H1 (cell line): ENCODE results near the gene MMAB. TPM values are rescaled to one million over a fixed set of nuclear protein-coding genes. Genes with fewer than 3 reads are reported as not detected.
"Not testable (repeated sequence)": the region's sequence is repeated elsewhere in the genome, so short reads cannot be mapped to it uniquely, and the experiment has no call there.

Experiments
- CTCF ChIA-PET: fragments of 300-600 bp; sonication (Branson Sonifier 250); formaldehyde crosslinking; loops from one replicate; lab custom pipeline; 2021; ENCODE audit not compliant: partially characterized antibody; lab: Charles Lee
- POLR2A ChIA-PET: fragments of 300-600 bp; sonication (Branson Sonifier 250); formaldehyde crosslinking; loops from one replicate; lab custom pipeline; 2021; ENCODE audit warnings: inconsistent platforms; ENCODE audit not compliant: partially characterized antibody; lab: Charles Lee
- DNase-seq, 2 experiments: peaks; one replicate each; pipeline versions ENCODE4 v3.0.0 to v3.0.0-alpha.2; 2010 to 2022; ENCODE audit warnings: low spot score in 2 of 2, low read depth in 1 of 2, mixed read lengths in 1 of 2
- FAIRE-seq: peaks from 2 replicates; lab custom pipeline; 2011; peaks lifted over from hg19 to GRCh38; lab: Jason Lieb, UNC
- H2AFZ ChIP-seq: 2 replicates; pipeline ENCODE4 v1.8.1; 2012; ENCODE audit warnings: low read length, inconsistent platforms
- H2AK5ac ChIP-seq: 2 replicates; pipeline ENCODE4 v1.6.1; 2013; ENCODE audit warnings: low read depth, low read length
- H2BK120ac ChIP-seq: replicated peaks from 2 replicates; pipeline ENCODE3; 2013; ENCODE audit warnings: low read depth, low read length, inconsistent platforms
- H2BK12ac ChIP-seq: 2 replicates; pipeline ENCODE4 v1.6.1; 2013; ENCODE audit warnings: low read depth, low read length
- H2BK15ac ChIP-seq: 2 replicates; pipeline ENCODE4 v1.6.1; 2013; ENCODE audit warnings: low read length
- H2BK20ac ChIP-seq: 2 replicates; pipeline ENCODE4 v1.6.1; 2013; ENCODE audit warnings: low read length
- H2BK5ac ChIP-seq: 2 replicates; pipeline ENCODE4 v1.6.1; 2013; ENCODE audit warnings: low read depth, low read length
- H3K14ac ChIP-seq: 2 replicates; pipeline ENCODE4 v1.6.1; 2013; ENCODE audit warnings: inconsistent platforms; ENCODE audit not compliant: insufficient read length
- H3K18ac ChIP-seq: 2 replicates; pipeline ENCODE4 v1.6.1; 2013; ENCODE audit warnings: low read length; ENCODE audit errors: extremely low read depth
- H3K23ac ChIP-seq: 2 replicates; pipeline ENCODE4 v1.6.1; 2013; ENCODE audit warnings: inconsistent platforms; ENCODE audit not compliant: insufficient read length
- H3K23me2 ChIP-seq: 2 replicates; pipeline ENCODE4 v1.6.1; 2013; ENCODE audit warnings: low read depth, low read length
- H3K27ac ChIP-seq: 2 replicates; pipeline ENCODE4 v1.6.1; 2011; ENCODE audit warnings: low read depth, low read length, inconsistent platforms
- H3K27me3 ChIP-seq, 4 experiments: replicated peaks in 1 of 4; 1 replicate in 1 of 4; 2 replicates in 3 of 4; pipeline versions ENCODE4 v1.6.1 to v1.8.1; 2011 to 2013; ENCODE audit warnings: low read length in 3 of 4, mild to moderate bottlenecking in 3 of 4, inconsistent platforms in 2 of 4, mixed read lengths in 2 of 4, moderate library complexity in 1 of 4; ENCODE audit not compliant: control insufficient read depth in 3 of 4, insufficient read depth in 3 of 4; ENCODE audit errors: extremely low read depth in 1 of 4
- H3K36me3 ChIP-seq, 4 experiments: 2 replicates each; pipeline versions ENCODE4 v1.6.1 to v1.8.1; 2011 to 2013; ENCODE audit warnings: mild to moderate bottlenecking in 4 of 4, low read length in 3 of 4, moderate library complexity in 2 of 4, control low read depth in 1 of 4, inconsistent platforms in 1 of 4; ENCODE audit not compliant: insufficient read depth in 4 of 4, control insufficient read depth in 2 of 4
- H3K4ac ChIP-seq: replicated peaks from 2 replicates; pipeline ENCODE3; 2013; ENCODE audit warnings: low read length, low read depth, mixed read lengths, inconsistent platforms; ENCODE audit not compliant: insufficient read length
- H3K4me1 ChIP-seq, 4 experiments: replicated peaks in 1 of 4; 1 replicate in 1 of 4; 2 replicates in 3 of 4; pipeline versions ENCODE4 v1.6.1 to v1.8.1; 2011 to 2013; ENCODE audit warnings: low read length in 3 of 4, inconsistent platforms in 2 of 4, mixed read lengths in 1 of 4; ENCODE audit not compliant: insufficient read depth in 4 of 4, control insufficient read depth in 3 of 4
- H3K4me2 ChIP-seq, 2 experiments: 2 replicates each; pipeline versions ENCODE4 v1.6.1 to v1.8.1; 2011 to 2013; ENCODE audit warnings: low read depth in 2 of 2, low read length in 2 of 2, control low read depth in 1 of 2, inconsistent platforms in 1 of 2, mild to moderate bottlenecking in 1 of 2; ENCODE audit not compliant: insufficient read depth in 1 of 2
- H3K4me3 ChIP-seq, 4 experiments: fragments of 200-600, 300-600 bp in 1 of 4; sonication (generic), shearing (Covaris generic), sonication (Bioruptor Twin) in 1 of 4; 2 replicates each; pipeline versions ENCODE4 v1.5.1 to v1.8.1; 2011 to 2016; ENCODE audit warnings: low read length in 4 of 4, low read depth in 3 of 4, control low read depth in 2 of 4, inconsistent platforms in 2 of 4, mild to moderate bottlenecking in 2 of 4, mixed read lengths in 1 of 4, moderate library complexity in 1 of 4; ENCODE audit not compliant: insufficient read depth in 2 of 4; ENCODE audit errors: extremely low read depth in 1 of 4
- H3K56ac ChIP-seq: replicated peaks from 2 replicates; pipeline ENCODE3; 2013; ENCODE audit warnings: low read depth, mild to moderate bottlenecking, mixed read lengths, low read length, inconsistent platforms; ENCODE audit not compliant: insufficient read length
- H3K79me1 ChIP-seq: 2 replicates; pipeline ENCODE4 v1.6.1; 2013; ENCODE audit warnings: low read depth, low read length, control low read depth
- H3K79me2 ChIP-seq, 2 experiments: 2 replicates each; pipeline versions ENCODE4 v1.6.1 to v1.8.1; 2012 to 2013; ENCODE audit warnings: low read length in 2 of 2, mild to moderate bottlenecking in 2 of 2, inconsistent platforms in 1 of 2; ENCODE audit not compliant: insufficient read depth in 2 of 2, control insufficient read depth in 1 of 2
- H3K9ac ChIP-seq, 4 experiments: replicated peaks in 1 of 4; 1 replicate in 1 of 4; 2 replicates in 3 of 4; pipeline versions ENCODE4 v1.6.1 to v1.8.1; 2011 to 2013; ENCODE audit warnings: low read depth in 3 of 4, low read length in 3 of 4, control low read depth in 2 of 4, mild to moderate bottlenecking in 2 of 4, moderate library complexity in 2 of 4, inconsistent platforms in 1 of 4; ENCODE audit errors: extremely low read depth in 1 of 4
- H3K9me3 ChIP-seq, 2 experiments: 2 replicates each; pipeline versions ENCODE4 v1.6.1 to v1.8.1; 2012 to 2013; ENCODE audit warnings: mild to moderate bottlenecking in 2 of 2, moderate library complexity in 2 of 2, control low read depth in 1 of 2, inconsistent platforms in 1 of 2, low read depth in 1 of 2, low read length in 1 of 2, mixed read lengths in 1 of 2; ENCODE audit not compliant: insufficient read depth in 2 of 2
- H4K20me1 ChIP-seq, 2 experiments: replicated peaks in 1 of 2; 2 replicates each; pipeline versions ENCODE3 to v1.8.1; 2011 to 2013; ENCODE audit warnings: inconsistent platforms in 2 of 2, low read length in 2 of 2, mild to moderate bottlenecking in 1 of 2; ENCODE audit not compliant: insufficient read depth in 2 of 2, control insufficient read depth in 1 of 2
- H4K5ac ChIP-seq: 2 replicates; pipeline ENCODE4 v1.6.1; 2013; ENCODE audit warnings: low read length, low read depth, mixed read lengths, inconsistent platforms; ENCODE audit not compliant: insufficient read length
- H4K8ac ChIP-seq: 2 replicates; pipeline ENCODE4 v1.8.0; 2013; ENCODE audit warnings: mild to moderate bottlenecking, moderate library complexity, low read length, inconsistent platforms; ENCODE audit not compliant: insufficient read depth; ENCODE audit errors: extremely low read depth
- H4K91ac ChIP-seq: replicated peaks from 2 replicates; pipeline ENCODE3; 2013; ENCODE audit warnings: low read length, mixed read lengths, inconsistent platforms; ENCODE audit not compliant: insufficient read length
- WGBS, 2 experiments: shearing (Covaris generic) in 1 of 2; methylation state at CpG; one replicate each; pipeline versions ENCODE4 v1.1.6 to v1.1.7; 2013 to 2015; ENCODE audit warnings: low lambda C conversion rate in 2 of 2, mixed read lengths in 2 of 2, inconsistent platforms in 1 of 2, low coverage in 1 of 2, missing lambda C conversion rate in 1 of 2; ENCODE audit not compliant: insufficient replicate concordance in 2 of 2, insufficient coverage in 1 of 2, insufficient read length in 1 of 2; ENCODE audit errors: extremely low coverage in 1 of 2, missing lambda C conversion rate in 1 of 2; 5-methylcytosine and 5-hydroxymethylcytosine counted together
- polyA plus RNA-seq, 7 experiments: library from polyadenylated mRNA; depleted of rRNA in 3 of 7; stranded (reverse) in 5 of 7; unstranded in 2 of 7; fragments of >200 nt in 5 of 7; fragments of 200-250 nt in 2 of 7; gene quantifications; 1 replicate in 5 of 7; 2 replicates in 1 of 7; 4 replicates in 1 of 7; pipeline versions ENCODE4 v1.2.1 to v1.2.3, GENCODE V29; 2011 to 2013; ENCODE audit warnings: missing spikeins in 2 of 7, mixed read lengths in 2 of 7
- total RNA-seq: library from RNA; stranded (reverse); fragmentation: NEBNext Ultra II Directional; extraction: Animal tissue kit (Norgen Biotek cat#: 25700); gene quantifications from 2 replicates; pipeline ENCODE4 v1.2.1, GENCODE V29; 2021

The MMAB gene
- total and polyA plus RNA-seq, 2 of the 8 experiments (the other 6 are each of a cell fraction or from before 2014, with no cell fraction given): 12.9 to 18.5 TPM

DNA sequence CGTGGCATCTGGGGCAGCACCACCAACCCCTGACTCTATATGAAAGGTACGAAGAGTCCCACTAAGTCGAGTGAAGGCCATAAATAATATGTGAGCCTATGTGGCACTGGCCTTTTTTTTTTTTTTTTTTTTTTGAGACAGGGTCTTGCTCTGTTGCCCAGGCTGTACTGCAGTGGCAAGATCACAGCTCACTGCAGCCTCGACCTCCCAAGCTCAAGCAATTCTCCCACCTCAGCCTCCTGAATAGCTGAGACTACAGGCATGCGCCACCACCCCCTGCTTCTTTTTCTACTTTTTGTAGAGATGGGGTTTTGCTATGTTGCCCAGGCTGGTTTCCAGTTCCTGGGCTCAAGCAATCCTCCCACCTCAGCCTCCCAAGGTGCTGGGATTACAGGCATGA, 28.8 kb upstream of the MMAB start:
- H2BK15ac ChIP-seq, H3K79me1 ChIP-seq, H2BK20ac ChIP-seq, H3K36me3 ChIP-seq, DNase-seq, H3K56ac ChIP-seq, H3K9me3 ChIP-seq, H3K23me2 ChIP-seq, POLR2A ChIA-PET, H4K5ac ChIP-seq, H3K4me2 ChIP-seq, H4K20me1 ChIP-seq, H2AK5ac ChIP-seq, H3K4ac ChIP-seq, H3K9ac ChIP-seq, H2BK5ac ChIP-seq, H3K27ac ChIP-seq, H3K27me3 ChIP-seq, H3K23ac ChIP-seq, H3K14ac ChIP-seq, FAIRE-seq, H4K91ac ChIP-seq, H3K18ac ChIP-seq, H4K8ac ChIP-seq, H2BK120ac ChIP-seq, H3K4me3 ChIP-seq, H2AFZ ChIP-seq, H2BK12ac ChIP-seq, H3K79me2 ChIP-seq: not testable (repeated sequence)
- H3K4me1 ChIP-seq: peaks cover 0 to 11% (median 4%) of the 10 kb centered on the region in 4 experiments; a peak in 6 of 7 replicates
- 88% methylated on average over 5 of the region's 5 CpGs; no CpG with 5 or more reads in 1 of the 2 experiments for WGBS, 2 experiments
- CTCF ChIA-PET: interaction anchor here (0.6 to 11.3 kb wide), 5 partner anchors 18 to 242 kb away, joined by 3 to 163 read pairs (median 3); no protein-coding TSS in a partner anchor
